ENCODE data around the gene SOAT2. TPM values are rescaled to one million over a fixed set of nuclear protein-coding genes. Genes with fewer than 3 reads are reported as not detected.
A peak's percentile ranks its signal among the peaks of the same experiment; 100 is the strongest.

The SOAT2 gene
- polyA plus RNA-seq, 1 experiment: 0.34 TPM

DNA sequence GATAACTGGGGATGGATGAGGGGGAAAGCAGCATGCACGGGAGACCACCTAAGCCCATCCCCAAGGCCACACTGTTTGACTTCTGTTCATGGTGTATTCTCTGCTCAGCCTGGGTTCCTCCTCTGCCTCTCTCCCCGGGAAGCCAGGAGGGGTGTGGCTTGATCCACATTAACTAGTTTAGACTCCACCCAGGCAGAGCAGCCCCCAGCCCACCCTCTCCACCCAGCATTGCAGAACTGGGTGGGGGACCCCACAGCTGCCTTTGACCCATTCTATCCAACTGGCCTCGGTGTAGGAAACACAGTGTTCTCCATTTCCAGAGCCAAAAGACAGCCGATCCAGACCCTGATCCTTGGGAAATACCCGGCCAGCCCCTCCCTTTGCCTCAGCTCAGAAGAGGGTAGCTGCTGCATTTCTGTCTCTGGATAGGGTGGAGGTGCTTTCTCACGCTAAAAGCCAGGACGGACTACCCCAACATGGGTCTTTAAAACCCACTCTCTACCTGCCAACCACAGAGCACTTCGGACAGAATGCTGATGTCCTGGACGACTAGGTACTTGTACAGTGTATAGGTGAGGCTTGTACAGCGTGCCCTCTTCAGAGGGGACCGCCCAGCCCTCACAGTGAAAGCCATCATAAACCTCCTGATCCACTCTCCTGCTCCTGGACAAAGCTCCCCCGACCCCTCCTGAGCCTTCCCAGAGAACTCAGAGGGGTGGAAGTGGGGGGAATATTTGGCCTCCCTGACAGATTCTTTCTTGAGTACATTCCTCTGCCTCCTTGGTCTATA lies 33.5 kb upstream of the SOAT2 start:
- DNase-seq (ENCODE audit: low read depth): no peak
- H3K27me3 ChIP-seq (ENCODE audit: control insufficient read depth, insufficient read depth, low read length): no peaks in the 10 kb centered on the region
- H3K36me3 ChIP-seq (ENCODE audit: control insufficient read depth, insufficient read depth, low read length): peaks cover 14% of the 10 kb centered on the region
- TF ChIP-seq, protein P1, sequence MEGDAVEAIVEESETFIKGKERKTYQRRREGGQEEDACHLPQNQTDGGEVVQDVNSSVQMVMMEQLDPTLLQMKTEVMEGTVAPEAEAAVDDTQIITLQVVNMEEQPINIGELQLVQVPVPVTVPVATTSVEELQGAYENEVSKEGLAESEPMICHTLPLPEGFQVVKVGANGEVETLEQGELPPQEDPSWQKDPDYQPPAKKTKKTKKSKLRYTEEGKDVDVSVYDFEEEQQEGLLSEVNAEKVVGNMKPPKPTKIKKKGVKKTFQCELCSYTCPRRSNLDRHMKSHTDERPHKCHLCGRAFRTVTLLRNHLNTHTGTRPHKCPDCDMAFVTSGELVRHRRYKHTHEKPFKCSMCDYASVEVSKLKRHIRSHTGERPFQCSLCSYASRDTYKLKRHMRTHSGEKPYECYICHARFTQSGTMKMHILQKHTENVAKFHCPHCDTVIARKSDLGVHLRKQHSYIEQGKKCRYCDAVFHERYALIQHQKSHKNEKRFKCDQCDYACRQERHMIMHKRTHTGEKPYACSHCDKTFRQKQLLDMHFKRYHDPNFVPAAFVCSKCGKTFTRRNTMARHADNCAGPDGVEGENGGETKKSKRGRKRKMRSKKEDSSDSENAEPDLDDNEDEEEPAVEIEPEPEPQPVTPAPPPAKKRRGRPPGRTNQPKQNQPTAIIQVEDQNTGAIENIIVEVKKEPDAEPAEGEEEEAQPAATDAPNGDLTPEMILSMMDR (IDR thresholded peaks at IDR 0.05; ENCODE audit: insufficient read depth, low read depth, low read length): no peak
- CTCF ChIA-PET: interaction anchor here (0.9 to 17.3 kb wide), 4 partner anchors 9 to 27 kb away, joined by 3 to 416 read pairs (median 145); partner anchors contain the start of genes IGFBP6, SOAT2, SPRYD3 and TNS2
- POLR2A ChIA-PET: no interaction called here
- no peak overlapping the region for H3K4me3 ChIP-seq (ENCODE audit: low read depth, low read length)

DNA sequence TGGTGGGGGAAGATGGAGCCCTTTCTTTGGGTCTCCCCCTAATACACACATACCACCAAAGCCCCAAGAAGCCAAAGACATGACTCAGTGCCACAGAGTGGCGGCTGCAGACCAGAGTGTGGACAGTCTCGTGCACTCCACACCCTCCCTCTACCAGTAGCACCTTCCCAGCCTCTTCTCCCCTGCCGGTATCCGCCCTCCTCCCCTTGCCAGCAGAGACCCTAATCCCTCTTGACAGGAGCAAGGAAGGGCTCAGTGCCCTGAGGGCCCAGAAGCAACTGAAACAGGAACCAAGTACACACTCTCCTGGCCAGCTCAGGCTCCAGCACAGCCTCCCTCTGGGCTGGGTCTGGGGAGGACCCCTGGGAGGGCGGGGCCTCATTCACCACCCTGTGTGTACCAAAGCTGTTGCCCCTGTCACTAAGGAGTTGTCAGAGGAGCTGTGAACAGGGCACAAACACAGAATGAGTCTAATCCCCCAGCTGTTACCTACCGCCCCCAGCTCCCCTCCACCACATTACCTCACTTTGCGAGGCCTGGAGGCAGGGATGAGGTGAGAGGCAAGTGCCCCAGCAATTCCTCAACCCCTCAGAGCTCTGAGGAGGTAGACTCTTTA lies 32.3 kb upstream of the SOAT2 start:
- Histone ChIP-seq H3K27me3 (ENCODE audit: control insufficient read depth, insufficient read depth, low read length) (no peaks in the 10 kb centered on the region), H3K4me3 (ENCODE audit: low read depth, low read length) (no peak overlapping the region), H3K36me3 (ENCODE audit: control insufficient read depth, insufficient read depth, low read length) (peaks cover 22% of the 10 kb centered on the region)
- ChIA-PET POLR2A (no interaction called here), CTCF (interaction anchor here (0.6 to 17.3 kb wide), 7 partner anchors 8 to 198 kb away, joined by 3 to 416 read pairs (median 3); partner anchors contain the start of genes IGFBP6, SOAT2, SPRYD3 and TNS2)
- TF ChIP-seq, protein P1 (IDR thresholded peaks at IDR 0.05; ENCODE audit: insufficient read depth, low read depth, low read length): no peak
- DNase-seq (ENCODE audit: low read depth): no peak

DNA sequence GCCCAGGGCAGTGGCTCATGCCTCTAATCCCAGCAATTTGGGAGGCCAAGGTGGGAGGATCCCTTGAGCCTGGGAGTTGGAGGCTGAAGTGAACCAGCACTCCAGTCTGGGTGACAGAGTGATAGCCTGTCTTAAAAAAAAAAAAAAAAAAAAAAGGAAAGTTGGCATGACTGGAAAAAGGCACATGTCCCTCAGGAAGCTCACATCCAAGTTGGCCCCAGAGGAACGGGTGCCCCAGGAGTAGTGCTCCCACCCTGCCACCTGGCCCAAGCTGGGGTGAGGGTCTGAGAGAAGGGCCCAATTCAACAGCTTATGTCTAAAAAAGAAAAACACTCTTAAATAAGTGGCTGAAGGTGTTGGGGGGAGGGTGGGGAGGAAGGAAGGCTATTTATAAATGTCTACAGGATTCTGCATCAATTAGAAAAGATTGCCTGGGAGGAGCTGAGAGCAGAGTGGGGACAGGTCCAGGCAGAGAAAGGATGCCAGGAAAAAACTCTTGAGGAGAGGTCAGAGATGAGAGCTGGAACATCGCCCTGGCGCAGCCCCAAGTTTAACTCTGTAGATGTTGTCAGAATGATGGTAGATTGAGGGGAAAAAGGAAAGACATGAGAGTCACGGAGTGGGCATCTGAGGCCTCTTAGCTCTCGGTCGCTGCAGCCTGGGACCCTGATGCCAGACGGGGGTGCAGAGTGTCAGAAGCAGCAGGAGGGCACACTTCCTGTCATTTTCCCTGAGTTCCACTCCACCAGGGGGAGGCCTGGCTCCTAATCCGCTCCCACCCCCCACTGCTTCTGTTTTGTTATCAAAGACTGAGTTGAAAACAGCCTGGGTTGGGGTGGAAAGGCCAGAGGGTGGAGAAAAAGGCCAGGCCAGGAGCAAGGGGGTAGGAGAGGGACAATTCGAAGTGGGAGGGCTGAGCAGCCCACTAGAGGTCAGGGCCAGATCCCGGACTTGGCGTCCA lies 31.4 kb upstream of the SOAT2 start:
- CTCF ChIA-PET: interaction anchor here (0.6 to 17.3 kb wide), 8 partner anchors 9 to 197 kb away, joined by 3 to 416 read pairs (median 4); partner anchors contain the start of genes IGFBP6, SOAT2 and TNS2
- peaks cover 20% of the 10 kb centered on the region for H3K36me3 ChIP-seq (ENCODE audit: control insufficient read depth, insufficient read depth, low read length)
- no peak for DNase-seq (ENCODE audit: low read depth)

DNA sequence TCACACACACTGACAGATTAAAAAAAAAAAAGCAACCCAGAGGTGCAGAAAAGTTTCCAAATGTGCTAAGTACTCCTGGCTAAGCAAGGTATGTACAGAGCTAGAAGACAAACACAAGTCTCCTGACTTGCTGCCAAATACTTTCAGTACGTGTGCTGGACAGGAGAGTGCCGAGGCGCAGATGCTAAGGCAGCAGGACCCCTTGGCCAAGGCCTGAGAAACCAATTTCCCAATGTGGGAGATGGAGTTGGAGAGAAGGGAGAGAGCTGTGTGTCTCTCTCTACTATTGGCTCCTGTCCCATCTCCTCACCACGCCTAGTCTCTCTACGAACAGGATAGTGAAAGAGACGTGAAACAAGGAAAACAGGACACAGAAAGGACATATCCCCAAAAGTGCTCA lies 29.4 kb upstream of the SOAT2 start:
- TF ChIP-seq, protein P1 (IDR thresholded peaks at IDR 0.05; ENCODE audit: insufficient read depth, low read depth, low read length): no peak
- DNase-seq (ENCODE audit: low read depth): no peak
- no peak overlapping the region for H3K4me3 ChIP-seq (ENCODE audit: low read depth, low read length)
- no peaks in the 10 kb centered on the region for H3K27me3 ChIP-seq (ENCODE audit: control insufficient read depth, insufficient read depth, low read length)
- POLR2A ChIA-PET: no interaction called here
- peaks cover 20% of the 10 kb centered on the region for H3K36me3 ChIP-seq (ENCODE audit: control insufficient read depth, insufficient read depth, low read length)
- CTCF ChIA-PET: interaction anchor here (2.5 to 17.3 kb wide), 3 partner anchors 11 to 24 kb away, joined by 10 to 416 read pairs (median 285); partner anchors contain the start of genes IGFBP6, SOAT2 and TNS2

More for the DNA sequence above, 31.4 kb upstream of the SOAT2 start:
- H3K27me3 ChIP-seq (ENCODE audit: control insufficient read depth, insufficient read depth, low read length): no peaks in the 10 kb centered on the region
- POLR2A ChIA-PET: interaction anchor here (0.6 kb wide), 1 partner anchor 25 kb away, joined by 3 read pairs; no protein-coding TSS in a partner anchor
- no peak overlapping the region for H3K4me3 ChIP-seq (ENCODE audit: low read depth, low read length)
- TF ChIP-seq, protein P1 (IDR thresholded peaks at IDR 0.05; ENCODE audit: insufficient read depth, low read depth, low read length): peak; percentile 37
